ENCODE measurements around the gene LGALS14. TPM values are rescaled to one million over a fixed set of nuclear protein-coding genes. Genes with fewer than 3 reads are reported as not detected.

Gene LGALS14
- total and polyA plus RNA-seq, 2 of the 8 experiments (the other 6 are each of a cell fraction or from before 2014, with no cell fraction given), result 0.50 to 0.77 TPM

- TF ChIP-seq USF2 (IDR thresholded peaks at IDR 0.05; ENCODE audit: low read length), result no peak
These were observed 5.0 kb downstream of the LGALS14 start (continued) for GRCh38 chr19:39709026-39709872.

All from H1 (cell line).